ENCODE results near the gene BATF3. TPM values are rescaled to one million over a fixed set of nuclear protein-coding genes. Genes with fewer than 3 reads are reported as not detected.
"Not testable (repeated sequence)": the region's sequence is repeated elsewhere in the genome, so short reads cannot be mapped to it uniquely, and the experiment has no call there.

The BATF3 gene
- total RNA-seq, 2 experiments from 2014 or later: 52.6 to 61.3 TPM

DNA sequence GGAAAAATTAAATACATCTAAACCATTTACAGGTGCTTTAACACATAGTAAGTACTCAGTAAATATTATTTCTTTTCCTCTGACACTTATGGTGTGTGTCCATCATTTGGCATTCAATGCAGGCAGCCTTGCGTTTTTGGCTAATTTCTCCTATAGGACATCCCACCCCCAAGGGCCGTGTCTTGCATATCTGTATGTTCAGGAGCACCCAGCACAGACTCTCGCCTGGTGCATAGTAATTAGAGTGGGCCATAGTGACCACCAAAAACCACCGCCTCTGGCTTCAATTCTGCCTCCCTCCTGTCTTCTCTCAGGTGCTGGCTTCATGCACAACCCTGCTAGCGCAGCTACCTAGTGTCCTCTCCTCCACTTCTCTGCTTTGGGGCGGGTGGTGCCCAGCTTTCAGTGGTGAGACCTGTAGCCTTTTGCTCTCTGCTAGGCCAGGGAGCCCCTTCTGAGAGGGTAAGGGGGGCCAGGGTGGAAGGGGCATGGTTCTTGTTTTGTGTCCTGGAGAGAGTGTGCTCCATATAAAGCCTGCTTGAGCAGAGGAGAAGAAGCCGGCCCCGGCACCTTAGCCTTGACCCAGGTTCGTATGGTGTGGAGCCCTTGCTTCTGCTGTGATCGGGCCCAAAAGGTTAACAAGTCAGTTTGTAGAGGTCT lies 33.4 kb downstream of the BATF3 start:
- Mint-ChIP-seq H3K4me1 (ENCODE audit: low read depth) (peaks cover 21% of the 10 kb centered on the region), H3K27ac (no peak overlapping the region), H3K9me3 (no peaks in the 10 kb centered on the region), H3K4me3 (no peak overlapping the region), H3K27me3 (peaks cover 11% of the 10 kb centered on the region), H3K36me3 (ENCODE audit: low read depth) (no peaks in the 10 kb centered on the region)
- intact Hi-C loops (cut with micrococcal nuclease): no loop called here
- DNase-seq: no peak
- no peak for TF ChIP-seq CTCF (IDR thresholded peaks at IDR 0.05)
- CTCF ChIA-PET: interaction anchor here (1.2 to 5.5 kb wide), 33 partner anchors 10 to 330 kb away, joined by 3 to 118 read pairs (median 13); partner anchors contain the start of genes FLVCR1, NSL1 and TATDN3
- POLR2A ChIA-PET: interaction anchor here (0.6 to 1.3 kb wide), 2 partner anchors 12 to 29 kb away, joined by 3 read pairs; no protein-coding TSS in a partner anchor
- ATAC-seq: no peak

DNA sequence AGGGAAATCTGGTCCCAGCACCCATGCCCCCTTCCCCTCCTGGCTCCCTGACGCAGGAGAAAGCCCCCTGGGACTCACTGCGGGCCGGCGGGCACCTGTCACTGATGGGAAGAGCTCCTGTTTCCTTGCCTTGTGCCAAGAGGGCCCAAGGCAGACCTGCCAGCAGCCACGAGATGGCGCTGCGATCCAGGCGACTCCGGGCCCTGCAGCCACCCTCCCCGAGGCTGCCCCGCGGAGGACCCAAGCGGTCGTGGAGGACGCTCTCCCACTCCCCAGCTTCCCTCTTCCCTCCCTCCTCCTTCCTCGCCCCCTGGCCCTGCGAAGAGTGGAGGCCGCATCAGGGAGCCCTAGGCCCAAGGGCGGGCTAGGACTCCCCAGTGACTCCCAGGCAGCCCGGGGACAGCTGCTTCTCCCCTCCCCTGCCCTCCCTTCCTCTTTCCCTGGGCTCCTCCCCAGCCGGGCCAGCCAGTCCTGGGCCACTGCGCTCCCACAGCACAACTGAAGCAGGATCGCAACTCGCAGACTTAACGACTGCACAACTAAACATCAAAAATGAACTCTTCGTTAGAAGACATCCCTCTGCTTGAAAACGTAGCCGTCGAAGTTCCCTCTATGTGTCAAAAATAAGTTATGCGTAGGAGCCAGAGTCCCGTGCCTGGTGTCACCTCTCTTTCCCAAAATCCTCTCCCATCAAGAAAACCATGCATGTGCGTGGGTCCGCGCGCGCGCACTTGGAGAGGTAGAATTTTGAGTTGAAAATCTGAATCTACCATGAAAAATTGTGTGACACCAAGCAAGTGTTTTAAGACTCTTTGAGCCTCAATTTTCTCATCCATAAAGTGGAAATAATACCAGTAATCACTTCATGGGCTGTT lies 34.2 kb downstream of the BATF3 start:
- peak overlapping the region; percentile 63 for H3K27ac Mint-ChIP-seq

DNA sequence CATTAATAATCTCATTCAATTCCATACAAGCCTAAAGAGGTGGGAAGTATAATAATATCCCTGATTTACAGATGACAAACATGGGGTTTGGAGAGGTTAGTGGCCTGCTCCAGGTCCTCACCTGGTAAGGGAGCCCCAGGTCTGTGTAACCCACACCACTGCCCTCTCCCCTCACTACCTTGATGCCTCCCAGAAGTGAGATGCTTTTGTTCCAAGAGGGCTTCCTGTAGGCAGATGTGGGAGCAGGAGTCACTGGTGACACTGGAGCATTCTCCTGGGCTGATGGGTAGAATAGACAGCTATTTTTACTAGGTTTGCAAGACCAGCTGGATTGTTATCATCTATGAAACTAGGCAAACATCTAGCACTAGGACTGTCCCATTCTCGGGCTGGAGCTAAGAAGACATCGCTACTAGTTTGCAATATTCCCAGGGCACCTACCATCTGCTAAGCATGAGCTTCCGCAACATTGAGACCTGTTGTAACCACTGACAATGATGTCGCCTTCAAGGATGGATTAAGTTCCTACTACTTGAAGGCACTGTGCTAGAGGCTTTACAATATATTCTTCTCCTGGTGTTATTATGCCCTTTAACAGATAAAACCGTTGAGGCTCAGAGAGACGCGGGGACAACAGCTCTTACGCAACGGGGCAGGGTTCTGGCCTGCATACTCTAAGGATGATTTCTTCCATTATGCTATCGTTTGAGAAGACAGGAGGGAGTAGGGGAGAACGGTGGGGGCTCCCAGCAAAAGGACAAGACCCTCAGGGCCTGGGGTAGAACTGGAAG lies 35.0 kb downstream of the BATF3 start:
- CTCF ChIA-PET: interaction anchor here (0.5 to 5.5 kb wide), 80 partner anchors 9 to 533 kb away, joined by 3 to 118 read pairs (median 5); partner anchors contain the start of genes ATF3, FLVCR1, NSL1 and TATDN3
- intact Hi-C loops (cut with micrococcal nuclease): loop anchor here (2.0 kb wide), 1 partner anchor 118 kb away; no protein-coding TSS in a partner anchor
- DNase-seq (no peak), ATAC-seq (no peak)
- Mint-ChIP-seq H3K4me3 (no peak overlapping the region), H3K27ac (no peak overlapping the region), H3K4me1 (ENCODE audit: low read depth) (peaks cover 16% of the 10 kb centered on the region), H3K9me3 (no peaks in the 10 kb centered on the region), H3K27me3 (peaks cover 8% of the 10 kb centered on the region), H3K36me3 (ENCODE audit: low read depth) (no peaks in the 10 kb centered on the region)
- POLR2A ChIA-PET: interaction anchor here (0.6 to 1.3 kb wide), 6 partner anchors 8 to 127 kb away, joined by 3 to 7 read pairs (median 4); partner anchors contain the start of genes NSL1 and TATDN3
- no peak for TF ChIP-seq CTCF (IDR thresholded peaks at IDR 0.05)

More for the DNA sequence above, 34.2 kb downstream of the BATF3 start:
- CTCF ChIA-PET: interaction anchor here (0.5 to 5.5 kb wide), 80 partner anchors 9 to 534 kb away, joined by 3 to 118 read pairs (median 5); partner anchors contain the start of genes ATF3, FLVCR1, NSL1 and TATDN3
- H3K36me3 Mint-ChIP-seq (ENCODE audit: low read depth): no peaks in the 10 kb centered on the region
- DNase-seq (peak; percentile 84), ATAC-seq (peak; percentile 93)
- H3K27me3 Mint-ChIP-seq: peaks cover 8% of the 10 kb centered on the region
- peak; percentile 95 for TF ChIP-seq CTCF (IDR thresholded peaks at IDR 0.05)
- intact Hi-C loops (cut with micrococcal nuclease): loop anchor here (2.0 kb wide), 1 partner anchor 117 kb away; no protein-coding TSS in a partner anchor
- POLR2A ChIA-PET: interaction anchor here (0.6 to 1.3 kb wide), 7 partner anchors 9 to 126 kb away, joined by 3 to 7 read pairs (median 3); partner anchors contain the start of genes NSL1 and TATDN3
- no peaks in the 10 kb centered on the region for H3K9me3 Mint-ChIP-seq
- H3K4me1 Mint-ChIP-seq (ENCODE audit: low read depth): peaks cover 16% of the 10 kb centered on the region
- H3K4me3 Mint-ChIP-seq: peak overlapping the region; percentile 59

DNA sequence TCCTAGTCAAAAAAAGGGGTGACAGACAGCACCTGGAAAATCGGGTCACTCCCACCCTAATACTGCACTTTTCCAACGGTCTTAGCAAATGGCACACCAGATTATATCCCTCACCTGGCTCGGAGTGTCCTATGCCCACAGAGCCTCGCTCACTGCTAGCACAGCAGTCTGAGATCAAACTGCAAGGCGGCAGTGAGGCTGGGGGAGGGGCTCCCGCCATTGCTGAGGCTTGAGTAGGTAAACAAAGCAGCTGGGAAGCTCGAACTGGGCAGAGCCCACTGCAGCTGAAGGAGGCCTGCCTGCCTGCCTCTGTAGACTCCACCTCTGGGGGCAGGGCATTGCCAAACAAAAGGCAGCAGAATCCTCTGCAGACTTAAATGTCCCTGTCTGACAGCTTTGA lies 41.4 kb downstream of the BATF3 start:
- CTCF ChIA-PET: interaction anchor here (0.9 to 1.2 kb wide), 2 partner anchors 28 to 124 kb away, joined by 3 to 4 read pairs; no protein-coding TSS in a partner anchor

More for the DNA sequence above, 41.4 kb downstream of the BATF3 start:
- ATAC-seq; DNase-seq; H3K27ac Mint-ChIP-seq; H3K9me3 Mint-ChIP-seq; intact Hi-C loops (cut with micrococcal nuclease); H3K4me1 Mint-ChIP-seq (ENCODE audit: low read depth); H3K4me3 Mint-ChIP-seq; H3K36me3 Mint-ChIP-seq (ENCODE audit: low read depth): not testable (repeated sequence)
- POLR2A ChIA-PET: interaction anchor here (1.0 kb wide), 1 partner anchor 133 kb away, joined by 3 read pairs; the partner anchor contains the start of gene NSL1
- peaks cover 13% of the 10 kb centered on the region for H3K27me3 Mint-ChIP-seq
